ENCODE results near the gene KCTD11.

The KCTD11 gene

DNA sequence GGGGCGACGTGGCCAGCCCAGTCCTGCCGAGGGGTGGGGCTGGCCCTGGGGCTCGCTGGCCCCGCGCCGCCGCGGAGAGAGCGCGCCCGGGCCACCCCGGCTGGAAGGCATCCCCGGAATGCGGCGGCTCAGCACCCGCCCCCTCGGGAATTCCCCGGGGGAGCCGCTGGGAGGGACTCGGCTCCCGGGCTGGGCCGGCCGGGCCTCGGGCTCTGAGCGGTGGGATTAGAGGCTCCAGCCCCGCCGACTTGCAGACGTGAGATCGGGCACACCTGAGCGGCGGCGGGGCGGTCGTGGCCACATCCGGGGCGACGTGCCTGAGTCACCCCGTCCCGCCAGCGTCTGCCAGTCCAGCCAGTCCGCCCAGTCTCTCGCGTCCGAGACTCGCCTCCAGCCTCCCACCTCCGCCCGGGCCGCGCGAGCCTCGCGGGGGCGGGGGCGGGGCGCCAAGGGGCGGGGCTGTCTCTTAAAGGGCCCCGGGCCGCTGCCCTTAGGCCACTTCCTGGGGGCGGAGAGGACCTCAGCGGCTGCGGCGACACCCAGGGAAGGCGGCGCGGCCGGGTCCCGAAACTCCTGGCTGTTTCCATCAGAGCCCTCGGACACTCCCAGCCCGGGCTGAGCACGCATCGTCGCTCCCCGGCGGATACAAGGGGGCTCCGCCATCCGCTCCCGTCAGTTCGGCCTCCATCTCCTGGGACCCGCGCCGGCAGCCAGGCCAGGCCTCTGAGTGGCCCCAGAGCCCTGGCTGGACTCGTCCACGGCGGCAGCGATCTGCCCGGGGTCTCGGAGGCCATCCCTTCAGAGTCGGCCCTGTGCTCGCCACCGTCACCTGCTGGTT, at the start of gene KCTD11:
Gene KCTD11 (plus strand): TSS at position 498 of the 838 bp plus-strand sequence.
- DNase-seq (ENCODE audit: low read depth in 4 of 4, low spot score in 1 of 4): peak in 2 of 4 experiments; percentile 35 to 75

DNA sequence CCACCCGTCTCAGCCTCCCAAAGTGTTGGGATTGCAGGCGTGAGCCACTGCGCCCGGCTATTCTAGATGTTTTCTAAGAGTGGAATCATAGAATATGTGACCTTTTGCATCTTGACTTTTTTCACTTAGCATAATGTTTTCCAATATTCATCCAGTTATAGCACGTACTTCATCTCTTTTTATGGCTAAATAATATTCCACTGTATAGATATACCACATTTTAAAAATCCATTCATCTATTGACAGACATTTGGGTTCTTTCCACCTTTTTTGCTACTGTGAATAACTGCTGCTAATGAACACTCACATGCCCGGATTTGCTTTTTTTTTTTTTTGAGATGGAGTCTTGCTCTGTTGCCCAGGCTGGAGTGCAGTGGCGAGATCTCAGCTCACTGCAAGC, 47.8 kb upstream of the KCTD11 start:
- DNase-seq (ENCODE audit: low read depth in 4 of 4, low spot score in 1 of 4): no peak

DNA sequence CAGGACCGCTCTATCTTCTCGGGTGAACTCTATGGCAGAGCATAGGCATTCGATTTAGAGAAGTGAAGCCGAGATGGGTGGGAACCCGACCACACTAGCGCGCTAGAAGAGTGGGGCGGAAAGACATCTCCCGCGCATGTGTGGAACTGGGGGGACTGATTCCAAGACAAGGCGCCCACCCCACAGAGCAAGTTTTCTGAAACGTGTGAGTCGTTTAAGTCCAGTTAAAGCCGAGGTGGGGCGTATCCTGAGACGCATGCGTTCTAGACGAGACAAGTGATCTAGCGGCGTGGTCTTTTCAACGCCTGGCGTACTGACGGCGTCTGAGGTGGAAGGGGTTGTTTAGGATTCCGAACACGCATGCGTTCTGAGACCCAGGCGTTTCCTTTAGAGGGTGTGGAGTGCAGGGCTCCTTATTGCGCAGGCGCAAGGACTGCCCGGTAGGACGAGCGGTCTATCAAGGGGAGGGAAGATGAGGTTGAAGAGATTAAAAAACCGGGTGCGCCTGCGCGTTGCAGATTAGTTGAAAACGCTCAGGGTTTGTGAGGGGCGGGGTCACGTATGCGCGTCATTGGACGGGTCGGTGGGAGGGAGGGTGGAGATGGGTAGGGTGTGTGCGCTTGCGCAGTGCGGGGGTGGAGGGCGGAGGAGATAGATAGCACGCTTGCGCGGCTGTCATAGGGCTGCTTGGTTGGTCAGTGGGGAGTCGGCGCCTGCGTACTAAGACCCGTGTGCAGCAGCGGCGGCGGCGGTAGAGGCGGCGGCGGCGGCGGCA, 44.9 kb upstream of the KCTD11 start, which contains the start of gene EIF5A:
Gene EIF5A (plus strand): TSS at position 718 of the 775 bp plus-strand sequence. CDS start 2,008 bp downstream, outside the sequence.
- DNase-seq (ENCODE audit: low read depth in 4 of 4, low spot score in 1 of 4): peak; percentile 100

DNA sequence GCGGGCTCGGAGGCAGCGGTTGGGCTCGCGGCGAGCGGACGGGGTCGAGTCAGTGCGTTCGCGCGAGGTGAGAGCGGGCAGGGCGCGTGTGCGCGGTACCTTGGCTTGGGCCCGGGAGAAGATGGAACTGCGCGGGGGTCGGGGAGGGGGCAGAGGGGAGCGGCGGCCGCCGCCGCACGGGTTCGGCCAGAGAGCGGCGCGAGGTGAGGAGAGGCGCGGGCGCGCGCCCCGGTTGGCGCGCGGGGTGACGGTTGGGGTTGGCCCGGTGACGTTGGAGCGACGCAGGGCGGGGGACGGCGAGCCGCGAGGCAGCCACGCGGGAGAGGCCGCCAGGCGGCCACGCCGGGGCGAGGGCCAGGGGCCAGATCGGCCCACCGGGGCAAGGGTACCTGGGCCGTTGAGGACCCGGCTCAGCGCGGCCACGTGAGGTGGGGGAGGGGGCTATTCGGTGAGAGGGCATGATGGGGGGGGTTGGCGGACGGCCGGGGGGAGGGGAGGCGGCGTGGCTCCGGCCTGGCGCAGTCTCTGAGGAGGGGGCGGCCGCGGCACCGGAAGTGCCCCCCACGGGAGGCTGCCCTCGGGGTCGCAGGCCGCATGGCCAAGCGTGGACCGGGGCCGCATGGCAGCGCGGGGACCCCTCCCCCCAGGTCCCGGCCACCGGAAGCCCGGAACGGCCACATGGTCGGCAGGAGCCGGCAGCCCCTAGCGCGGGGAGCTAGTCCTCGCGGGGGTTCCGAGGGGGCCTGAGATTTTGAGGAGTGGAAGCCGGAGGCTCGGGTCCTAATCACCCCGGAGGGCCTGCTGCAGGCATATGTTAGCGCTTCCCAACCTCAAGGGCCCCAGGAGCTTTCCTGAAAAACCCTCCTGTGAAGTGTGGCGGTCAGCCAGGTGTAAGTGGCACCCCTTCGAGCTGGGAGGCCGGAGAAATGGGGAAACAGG, 44.0 kb upstream of the KCTD11 start:
- peak in 2 of 4 experiments; percentile 25 to 28 for DNase-seq (ENCODE audit: low read depth in 4 of 4, low spot score in 1 of 4)

DNA sequence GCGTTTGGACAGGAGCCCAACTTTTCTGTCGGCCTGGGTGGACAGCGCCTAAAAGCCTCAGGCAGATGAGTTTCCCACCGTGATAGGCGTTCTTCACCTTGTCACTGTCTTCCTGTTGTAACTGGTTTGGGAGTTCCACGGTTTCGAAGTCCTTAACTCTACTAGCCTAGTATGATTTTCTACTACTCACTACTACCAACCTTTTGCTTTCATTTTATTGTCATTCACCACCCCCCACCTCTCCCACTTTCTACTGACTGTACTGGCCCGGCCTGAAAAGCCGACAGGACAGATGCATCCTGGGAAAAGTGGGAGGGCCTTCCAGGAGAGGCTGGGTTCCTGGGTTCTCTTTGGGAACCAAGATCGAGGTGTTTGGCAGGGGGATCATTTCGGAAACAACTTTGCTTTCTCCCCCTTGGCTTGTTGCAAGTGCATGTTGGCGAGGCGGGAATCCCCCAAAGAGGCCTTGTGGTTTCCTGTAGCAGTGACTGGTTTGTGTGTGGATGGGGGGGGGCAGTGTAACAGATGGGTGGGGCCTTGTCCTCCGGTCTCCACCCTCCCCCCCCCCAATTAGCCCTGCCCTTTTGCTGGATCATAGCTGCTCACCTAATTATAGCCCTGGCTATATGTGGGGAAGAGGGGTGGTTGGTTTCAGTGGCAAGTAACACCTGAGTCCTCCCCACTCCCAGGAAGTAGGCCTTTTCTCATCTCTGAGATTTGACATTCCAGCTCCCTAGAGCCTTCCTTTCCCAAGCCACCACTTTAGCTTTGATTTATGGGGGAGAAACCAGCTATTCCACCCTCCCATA, 43.1 kb upstream of the KCTD11 start:
- DNase-seq (ENCODE audit: low read depth in 4 of 4, low spot score in 1 of 4): peak in 3 of 4 experiments; percentile 53 to 79 (median 75)

DNA sequence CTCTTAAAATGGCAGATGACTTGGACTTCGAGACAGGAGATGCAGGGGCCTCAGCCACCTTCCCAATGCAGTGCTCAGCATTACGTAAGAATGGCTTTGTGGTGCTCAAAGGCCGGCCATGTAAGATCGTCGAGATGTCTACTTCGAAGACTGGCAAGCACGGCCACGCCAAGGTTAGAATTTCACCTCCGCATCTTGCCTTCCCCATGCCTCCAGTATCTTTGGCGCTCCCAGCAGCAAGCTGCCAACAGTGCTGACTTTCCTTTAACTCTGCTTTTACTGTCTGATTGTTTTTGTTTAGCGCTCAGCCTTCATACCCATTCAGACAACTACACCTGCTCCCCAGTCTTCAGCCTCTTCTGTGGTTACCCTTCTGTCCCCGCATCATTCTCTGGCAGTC, 42.3 kb upstream of the KCTD11 start:
- no peak for DNase-seq (ENCODE audit: low read depth in 4 of 4, low spot score in 1 of 4)

DNA sequence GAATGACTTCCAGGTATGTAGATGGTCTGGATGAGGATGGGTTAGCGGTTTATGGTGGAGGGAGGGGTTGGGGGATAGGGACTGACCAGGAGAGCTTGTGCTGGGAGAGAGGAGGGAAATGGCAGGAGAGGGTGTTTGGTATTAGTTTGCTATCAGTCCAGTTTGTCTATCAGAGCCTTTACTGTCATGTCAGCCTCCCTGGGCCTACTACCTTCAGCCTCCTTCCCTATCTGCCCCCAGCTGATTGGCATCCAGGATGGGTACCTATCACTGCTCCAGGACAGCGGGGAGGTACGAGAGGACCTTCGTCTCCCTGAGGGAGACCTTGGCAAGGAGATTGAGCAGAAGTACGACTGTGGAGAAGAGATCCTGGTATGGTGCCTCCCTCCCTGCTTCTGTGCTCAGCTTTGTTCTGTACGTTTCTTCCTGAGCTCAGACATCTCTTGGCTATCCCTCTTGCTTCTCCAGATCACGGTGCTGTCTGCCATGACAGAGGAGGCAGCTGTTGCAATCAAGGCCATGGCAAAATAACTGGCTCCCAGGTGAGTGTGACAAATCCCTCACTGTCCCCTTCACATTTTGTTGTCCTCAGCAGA, 40.8 kb upstream of the KCTD11 start:
- no peak for DNase-seq (ENCODE audit: low read depth in 4 of 4, low spot score in 1 of 4)

DNA sequence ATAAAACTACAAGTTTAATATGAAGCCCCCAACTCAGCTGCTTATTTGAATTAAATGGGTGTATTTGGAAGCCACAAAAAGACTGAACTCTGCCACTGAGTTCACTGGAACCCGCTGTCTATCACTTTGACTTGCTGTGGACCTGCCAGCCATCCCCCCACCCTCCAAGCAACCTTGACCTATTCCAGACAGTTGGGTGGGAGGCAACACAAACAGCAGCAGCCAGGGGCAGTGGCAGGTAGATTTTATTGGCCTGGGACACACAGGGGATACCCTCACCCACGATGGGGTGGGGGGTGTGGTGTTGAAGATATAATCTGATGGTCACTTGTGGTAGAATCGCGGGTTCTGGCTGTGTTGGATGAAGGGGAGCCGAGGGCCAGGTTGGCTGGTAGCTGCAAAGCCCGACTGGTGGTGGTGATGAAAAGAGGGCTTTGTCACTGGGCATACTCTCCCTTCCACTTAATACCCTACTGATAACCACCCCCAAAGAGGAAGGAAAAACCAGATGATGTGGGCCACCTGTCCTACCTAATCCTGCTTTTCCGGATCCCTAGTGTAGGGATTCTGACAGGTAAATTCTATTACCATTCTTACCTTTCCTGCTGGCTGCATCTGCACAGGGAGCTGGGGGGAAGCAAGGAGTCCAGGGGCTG, 39.4 kb upstream of the KCTD11 start:
- no peak for DNase-seq (ENCODE audit: low read depth in 4 of 4, low spot score in 1 of 4)

DNA sequence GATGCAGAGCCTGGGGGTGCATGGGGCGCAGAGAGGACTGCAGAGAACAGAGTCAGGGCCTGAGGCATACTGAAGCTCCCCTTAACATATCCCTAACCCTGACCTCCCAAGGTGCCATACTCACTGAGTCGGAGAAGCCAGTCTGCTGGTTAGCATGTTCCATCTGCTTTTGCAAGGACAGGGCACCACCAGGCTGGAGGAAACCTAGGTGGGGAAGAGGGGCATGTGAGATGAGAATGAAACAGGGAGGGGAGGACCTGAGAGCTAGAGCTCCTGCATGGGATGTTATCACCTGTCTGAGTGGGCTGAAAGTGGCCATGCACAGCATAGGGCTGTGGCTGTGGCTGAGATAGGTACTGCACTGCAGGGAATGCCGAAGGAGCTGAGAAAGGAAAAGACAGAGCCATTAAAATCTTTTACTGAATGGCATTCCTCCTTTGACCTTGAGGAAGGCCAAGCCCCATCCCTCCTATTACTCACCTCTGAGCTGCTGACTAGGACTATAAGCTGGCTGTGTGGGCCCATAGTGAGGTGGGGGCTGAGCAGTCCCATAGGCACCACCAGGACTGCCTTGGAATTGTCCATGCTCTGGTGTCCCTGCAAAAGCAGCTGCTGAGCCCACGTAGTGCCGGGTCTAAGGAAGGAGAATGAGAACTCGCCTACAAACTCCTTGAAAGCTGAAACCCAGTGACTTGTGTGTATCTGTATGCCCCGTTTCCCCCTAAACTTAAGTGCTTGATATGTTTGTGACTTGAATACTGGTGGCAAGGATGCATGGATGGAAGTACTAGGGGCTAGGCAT, 38.7 kb upstream of the KCTD11 start:
- DNase-seq (ENCODE audit: low read depth in 4 of 4, low spot score in 1 of 4): no peak

DNA sequence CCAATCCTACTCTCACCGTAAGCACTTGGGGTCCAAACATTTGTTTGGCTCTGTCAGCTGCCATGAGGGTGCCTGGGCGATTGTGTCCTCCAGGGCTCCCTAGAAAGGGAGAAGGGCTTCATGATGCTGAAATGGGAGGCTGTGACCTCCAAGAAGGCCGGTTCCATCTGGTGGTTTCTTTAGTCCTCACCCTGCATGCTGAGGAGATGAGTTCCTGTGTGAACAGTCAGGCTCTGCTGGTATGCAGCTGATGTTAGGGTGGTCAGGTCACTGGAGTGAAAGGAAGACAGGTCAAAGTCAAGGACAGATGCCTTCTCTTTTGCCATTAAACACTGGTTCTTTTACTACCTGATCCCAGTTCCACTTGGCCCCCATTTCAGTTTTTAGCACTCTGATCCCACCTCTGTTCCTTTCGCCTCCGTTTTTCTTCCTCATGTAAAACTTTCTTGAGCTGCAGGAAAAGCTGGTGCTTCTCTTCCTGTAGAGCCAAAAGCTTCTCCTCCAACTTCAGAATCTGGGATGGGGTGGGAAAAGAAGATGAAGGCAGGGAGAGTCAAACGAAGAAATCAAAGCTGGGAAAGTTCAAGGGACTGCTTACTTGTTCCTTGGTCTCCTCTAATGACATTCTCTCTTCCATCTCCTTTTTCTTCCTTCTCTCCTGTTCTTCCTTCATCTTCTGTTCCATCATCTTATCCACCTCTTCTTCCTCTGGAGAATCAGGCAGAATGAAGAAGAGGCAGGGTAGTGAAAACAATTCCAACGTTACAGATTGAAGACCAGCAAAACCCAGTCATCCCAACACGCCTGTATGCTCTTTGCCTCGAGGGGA, 37.9 kb upstream of the KCTD11 start:
- DNase-seq (ENCODE audit: low read depth in 4 of 4, low spot score in 1 of 4): no peak

DNA sequence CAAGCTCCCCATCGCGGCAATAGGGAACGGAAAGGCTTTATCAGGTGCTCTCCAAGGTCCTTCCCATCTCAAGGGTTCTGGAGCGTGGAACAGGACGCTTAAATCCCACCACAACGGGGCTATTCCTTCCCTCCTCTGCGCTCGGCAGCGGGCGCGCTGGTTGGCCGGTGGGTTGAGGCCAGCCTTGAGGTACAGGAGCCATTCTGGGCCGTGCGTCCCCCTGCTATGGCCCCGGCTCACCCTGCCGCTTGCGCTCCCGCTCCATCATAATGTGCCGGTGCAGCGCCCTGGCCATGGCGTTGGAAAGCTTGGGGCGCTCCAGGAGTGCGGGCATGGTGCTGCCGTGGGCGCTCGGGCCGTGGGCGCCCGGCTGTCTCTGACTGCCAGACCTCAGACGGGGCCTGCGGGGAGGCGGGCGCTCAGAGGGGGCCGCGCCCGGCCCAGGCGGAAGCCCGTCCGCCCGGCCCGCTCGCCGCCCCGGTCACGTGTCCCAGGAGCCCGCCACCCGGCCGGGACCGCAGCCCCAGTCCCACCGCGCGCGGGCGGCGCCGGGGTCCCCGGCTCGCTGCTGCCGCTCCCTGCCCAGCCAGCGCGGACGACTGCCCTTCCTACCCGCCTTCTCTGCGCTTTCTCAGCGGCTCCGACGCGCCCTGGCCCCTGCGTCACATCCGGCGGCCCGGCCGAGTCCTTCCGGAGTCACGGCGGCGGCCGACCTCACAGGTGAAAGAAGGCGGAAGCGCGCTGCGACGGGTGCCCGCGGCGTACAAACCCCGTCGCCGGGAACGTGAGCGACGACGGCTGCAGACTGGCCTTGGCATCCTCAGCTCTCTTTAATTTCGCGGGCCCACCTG, 37.0 kb upstream of the KCTD11 start, which contains the start of gene GPS2:
Gene GPS2 (minus strand): TSS at position 642 of the 851 bp plus-strand sequence. CDS start 308 bp downstream, at position 334.
- DNase-seq (ENCODE audit: low read depth in 4 of 4, low spot score in 1 of 4): peak; percentile 83 to 94 (median 91)

DNA sequence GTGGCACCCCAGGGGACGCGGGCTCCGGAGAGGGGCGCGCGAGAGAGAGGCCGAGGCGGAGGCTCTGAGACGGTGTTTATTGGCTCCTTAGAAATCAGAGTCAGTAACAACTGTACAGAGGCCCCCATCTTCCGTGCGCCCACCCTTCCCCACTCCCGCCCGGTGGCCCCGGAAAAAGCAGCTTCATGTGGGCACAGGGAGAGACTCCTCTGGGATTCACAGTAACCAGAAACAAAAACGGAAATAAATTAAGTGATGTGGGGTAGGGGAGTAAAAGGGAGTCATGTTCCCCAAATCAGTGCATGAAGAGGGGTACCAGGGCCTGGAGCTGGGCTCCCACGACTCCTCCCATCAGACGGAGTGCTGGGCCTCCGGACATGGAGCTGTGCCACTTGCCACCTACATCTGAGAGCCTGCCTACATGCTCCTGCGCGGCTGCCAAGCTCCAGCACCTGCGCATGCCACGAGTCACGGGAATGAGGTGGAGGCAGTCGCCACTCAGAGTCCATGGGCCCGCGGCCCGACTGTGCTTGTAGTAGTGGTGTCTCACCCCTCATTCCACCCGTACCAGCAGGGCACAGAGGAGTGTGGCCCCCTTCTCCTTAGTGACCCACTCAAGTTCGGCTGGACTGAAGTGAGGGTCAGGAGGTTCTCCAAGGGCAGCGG, 36.3 kb upstream of the KCTD11 start:
- no peak for DNase-seq (ENCODE audit: low read depth in 4 of 4, low spot score in 1 of 4)

DNA sequence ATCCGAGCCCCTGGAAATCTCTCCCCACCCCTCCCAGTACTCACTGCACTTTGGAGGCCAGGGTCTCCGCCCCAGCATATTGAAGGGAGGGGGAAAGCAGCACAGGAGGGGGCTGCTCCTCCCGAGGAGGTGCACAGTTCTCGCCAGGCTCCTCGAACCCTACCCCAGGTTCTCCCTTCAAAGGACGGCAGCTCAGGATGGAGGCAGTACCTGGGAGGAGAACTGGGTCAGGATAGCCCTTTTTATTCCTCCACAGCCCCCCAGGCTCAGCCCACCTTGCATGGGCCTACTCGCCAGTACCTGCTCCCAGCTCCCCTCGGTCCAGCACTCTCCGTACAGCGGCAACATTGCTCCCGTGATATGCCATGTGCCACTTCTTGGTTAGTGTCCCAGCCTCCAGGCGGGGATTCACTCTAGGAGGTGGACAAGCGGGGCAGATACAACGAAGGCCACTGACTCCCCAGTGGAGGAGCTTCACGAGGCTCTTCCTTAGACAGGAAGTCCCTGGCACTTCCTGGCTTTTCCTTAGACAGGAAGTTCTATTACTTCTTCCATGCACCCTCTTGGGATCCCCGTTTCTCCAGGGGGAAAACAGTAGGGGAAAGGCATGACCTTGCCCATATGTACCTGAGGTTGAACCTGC, 34.7 kb upstream of the KCTD11 start:
- DNase-seq (ENCODE audit: low read depth in 4 of 4, low spot score in 1 of 4): no peak

DNA sequence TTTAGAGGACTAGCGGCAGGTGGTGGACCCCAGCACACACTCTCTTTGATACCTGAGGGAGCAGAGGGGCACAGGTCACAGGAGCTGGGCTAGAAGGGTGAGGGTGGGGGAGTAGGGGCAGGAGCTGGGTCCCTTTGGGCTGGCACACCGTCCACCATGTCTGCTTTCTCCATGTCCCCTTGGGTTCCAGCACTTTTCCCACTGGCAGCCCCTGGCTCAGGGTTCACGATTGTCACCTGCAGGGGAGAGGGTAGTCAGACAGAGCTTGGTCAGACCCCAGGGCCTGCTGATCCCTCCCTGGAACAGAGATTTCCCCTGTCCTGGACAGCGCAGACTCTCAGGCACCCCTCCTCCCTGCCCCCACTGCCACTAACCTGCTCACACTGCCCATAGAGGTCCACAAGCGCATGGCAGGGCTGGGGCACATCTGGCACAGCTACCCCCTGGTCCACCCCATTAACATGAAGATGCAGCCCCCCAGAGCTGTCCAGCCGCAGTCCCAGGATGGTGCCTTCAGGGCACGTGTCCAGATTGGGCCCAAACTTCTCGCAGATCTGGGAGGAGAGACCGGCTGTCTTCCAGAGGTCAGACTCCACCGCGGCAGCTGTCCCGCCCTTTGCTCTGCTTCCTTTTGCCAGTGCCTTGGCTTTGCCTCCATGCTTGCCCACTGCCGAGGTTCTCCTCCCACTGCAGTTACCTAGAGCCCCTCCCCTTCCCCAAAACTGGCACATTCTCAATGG, 33.7 kb upstream of the KCTD11 start:
- no peak for DNase-seq (ENCODE audit: low read depth in 4 of 4, low spot score in 1 of 4)

DNA sequence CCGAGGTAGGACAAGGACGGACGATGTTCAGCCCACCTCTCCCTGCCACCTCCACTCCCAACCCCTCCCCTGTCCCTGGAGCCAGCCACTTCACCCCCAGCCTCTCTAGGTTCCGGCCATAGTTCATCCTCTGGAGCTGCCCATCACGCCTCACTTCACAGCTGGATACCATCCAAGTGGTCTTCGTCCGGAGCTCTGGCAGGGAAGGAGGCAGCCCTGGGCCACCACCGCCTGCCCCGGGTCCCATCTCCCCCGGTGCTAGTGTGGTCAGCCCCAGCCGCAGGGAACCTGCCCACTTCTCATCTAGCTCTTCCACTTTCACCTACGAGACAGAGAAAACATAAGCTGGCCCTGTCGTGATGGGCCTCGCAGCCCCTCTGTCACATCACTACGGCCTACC, 30.5 kb upstream of the KCTD11 start:
- no peak for DNase-seq (ENCODE audit: low read depth in 4 of 4, low spot score in 1 of 4)
